H9 (cell line): ENCODE measurements around the gene ZNF836. TPM values are rescaled to one million over a fixed set of nuclear protein-coding genes. Genes with fewer than 3 reads are reported as not detected.
A peak's percentile ranks its signal among the peaks of the same experiment; 100 is the strongest.

Experiments used
- DNase-seq: peaks from one replicate; pipeline ENCODE4 v3.0.0-alpha.2; 2017
- H2AFZ ChIP-seq: one replicate; pipeline ENCODE4 v1.6.1; 2013; ENCODE audit warnings: mild to moderate bottlenecking, low read length, control low read depth, moderate library complexity
- H2AK5ac ChIP-seq: 2 replicates; pipeline ENCODE4 v1.6.1; 2013; ENCODE audit warnings: low read length, control low read depth, mixed read lengths; ENCODE audit not compliant: insufficient read length
- H2BK120ac ChIP-seq: one replicate; pipeline ENCODE4 v1.6.1; 2013; ENCODE audit warnings: low read depth, mild to moderate bottlenecking, low read length, control low read depth, inconsistent platforms; ENCODE audit not compliant: poor library complexity, severe bottlenecking
- H2BK12ac ChIP-seq: 2 replicates; pipeline ENCODE4 v1.6.1; 2013; ENCODE audit warnings: low read length, control low read depth, mixed read lengths, low read depth; ENCODE audit not compliant: insufficient read length
- H2BK15ac ChIP-seq: 2 replicates; pipeline ENCODE4 v1.6.1; 2013; ENCODE audit warnings: low read depth, low read length, control low read depth
- H2BK20ac ChIP-seq: one replicate; pipeline ENCODE4 v1.6.1; 2013; ENCODE audit warnings: low read depth, mild to moderate bottlenecking, low read length, control low read depth, inconsistent platforms; ENCODE audit not compliant: poor library complexity, severe bottlenecking
- H2BK5ac ChIP-seq: 2 replicates; pipeline ENCODE4 v1.6.1; 2013; ENCODE audit warnings: low read length, control low read depth, mixed read lengths; ENCODE audit not compliant: insufficient read length
- H3K14ac ChIP-seq: 2 replicates; pipeline ENCODE4 v1.6.1; 2013; ENCODE audit warnings: low read length, control low read depth; ENCODE audit not compliant: insufficient read depth
- H3K18ac ChIP-seq: 2 replicates; pipeline ENCODE4 v1.6.1; 2013; ENCODE audit warnings: low read depth, mild to moderate bottlenecking, mixed read lengths, low read length, control low read depth; ENCODE audit not compliant: insufficient read length
- H3K23ac ChIP-seq: 2 replicates; pipeline ENCODE4 v1.6.1; 2013; ENCODE audit warnings: low read length, control low read depth, mixed read lengths, low read depth; ENCODE audit not compliant: insufficient read length
- H3K23me2 ChIP-seq: 2 replicates; pipeline ENCODE4 v1.6.1; 2013; ENCODE audit warnings: low read depth, mild to moderate bottlenecking, mixed read lengths, low read length, control low read depth; ENCODE audit not compliant: insufficient read length, poor library complexity, severe bottlenecking
- H3K27ac ChIP-seq: 2 replicates; pipeline ENCODE4 v1.5.1; 2013; ENCODE audit warnings: low read length, control low read depth, mixed read lengths, low read depth; ENCODE audit not compliant: insufficient read length
- H3K27me3 ChIP-seq: 2 replicates; pipeline ENCODE4 v1.6.1; 2013; ENCODE audit warnings: low read length, control low read depth, inconsistent platforms; ENCODE audit not compliant: insufficient read depth
- H3K4ac ChIP-seq: 2 replicates; pipeline ENCODE4 v1.6.1; 2013; ENCODE audit warnings: low read depth, mild to moderate bottlenecking, control low read depth, inconsistent platforms, low read length, moderate library complexity
- H3K4me1 ChIP-seq: 2 replicates; pipeline ENCODE4 v1.6.1; 2013; ENCODE audit warnings: low read length, control low read depth, inconsistent platforms; ENCODE audit not compliant: insufficient read depth
- H3K4me2 ChIP-seq: 2 replicates; pipeline ENCODE4 v1.6.1; 2013; ENCODE audit warnings: low read length, control low read depth, mixed read lengths; ENCODE audit not compliant: insufficient read length, insufficient read depth
- H3K56ac ChIP-seq: 2 replicates; pipeline ENCODE4 v1.6.1; 2013; ENCODE audit warnings: low read depth, mild to moderate bottlenecking, mixed read lengths, low read length, control low read depth; ENCODE audit not compliant: insufficient read length
- H3K79me1 ChIP-seq: 2 replicates; pipeline ENCODE4 v1.6.1; 2013; ENCODE audit warnings: low read depth, mild to moderate bottlenecking, moderate library complexity, low read length, control low read depth, inconsistent platforms; ENCODE audit not compliant: insufficient read depth, poor library complexity, severe bottlenecking
- H3K79me2 ChIP-seq: 2 replicates; pipeline ENCODE4 v1.6.1; 2013; ENCODE audit warnings: low read length, control low read depth, inconsistent platforms; ENCODE audit not compliant: insufficient read depth
- H3K9ac ChIP-seq: 2 replicates; pipeline ENCODE4 v1.6.1; 2013; ENCODE audit warnings: low read length, control low read depth, mixed read lengths; ENCODE audit not compliant: insufficient read length; ENCODE audit errors: extremely low read depth
- H3K9me3 ChIP-seq: one replicate; pipeline ENCODE4 v1.6.1; 2013; ENCODE audit warnings: low read depth, low read length, inconsistent platforms; ENCODE audit not compliant: control insufficient read depth
- H3T11ph ChIP-seq: one replicate; pipeline ENCODE4 v1.6.1; 2013; ENCODE audit warnings: mild to moderate bottlenecking, low read length, control low read depth, inconsistent platforms
- H4K20me1 ChIP-seq: one replicate; pipeline ENCODE4 v1.6.1; 2013; ENCODE audit not compliant: control insufficient read depth, insufficient read length, insufficient read depth
- H4K5ac ChIP-seq: 2 replicates; pipeline ENCODE4 v1.6.1; 2013; ENCODE audit warnings: low read depth, mild to moderate bottlenecking, mixed read lengths, low read length, control low read depth; ENCODE audit not compliant: insufficient read length
- H4K8ac ChIP-seq: replicated peaks from 2 replicates; pipeline ENCODE4 v1.6.1; 2013; ENCODE audit warnings: low read length, control low read depth, mixed read lengths, low read depth; ENCODE audit not compliant: insufficient read length
- H4K91ac ChIP-seq: 2 replicates; pipeline ENCODE4 v1.6.1; 2013; ENCODE audit warnings: low read depth, mild to moderate bottlenecking, moderate library complexity, mixed read lengths, low read length, control low read depth; ENCODE audit not compliant: insufficient read length
- H3K27ac Mint-ChIP-seq, 3 experiments: 2 replicates in 2 of 3; 3 replicates in 1 of 3; pipeline ENCODE4 v1.8.0; 2020 to 2021; ENCODE audit warnings: mixed read lengths in 3 of 3, mild to moderate bottlenecking in 1 of 3, moderate library complexity in 1 of 3
- H3K27me3 Mint-ChIP-seq: 2 replicates; pipeline ENCODE4 v1.8.0; 2021; ENCODE audit warnings: low read depth, mild to moderate bottlenecking, moderate library complexity, mixed read lengths
- H3K36me3 Mint-ChIP-seq, 3 experiments: 2 replicates in 2 of 3; 3 replicates in 1 of 3; pipeline ENCODE4 v1.8.0; 2020 to 2021; ENCODE audit warnings: low read depth in 3 of 3, mixed read lengths in 3 of 3; ENCODE audit not compliant: insufficient read depth in 1 of 3
- H3K4me1 Mint-ChIP-seq, 2 experiments: 2 replicates each; pipeline ENCODE4 v1.8.0; 2020; ENCODE audit warnings: mixed read lengths in 2 of 2
- H3K4me3 Mint-ChIP-seq, 2 experiments: 2 replicates in 1 of 2; 3 replicates in 1 of 2; pipeline ENCODE4 v1.8.0; 2020 to 2021; ENCODE audit warnings: mild to moderate bottlenecking in 2 of 2, mixed read lengths in 2 of 2, moderate library complexity in 1 of 2
- H3K9me3 Mint-ChIP-seq, 2 experiments: 2 replicates in 1 of 2; 3 replicates in 1 of 2; pipeline ENCODE4 v1.8.0; 2020; ENCODE audit warnings: mild to moderate bottlenecking in 2 of 2, mixed read lengths in 2 of 2, moderate library complexity in 1 of 2
- CTCF ChIP-seq: fragments of 200-600 bp; sonication (generic); conservative IDR thresholded peaks from 3 replicates; pipeline ENCODE4 v1.8.0; 2021; ENCODE audit warnings: antibody characterized with exemption, mild to moderate bottlenecking
- WGBS: extraction: QIAGEN DNeasy Blood & Tissue Kit; methylation state at CpG from one replicate; pipeline ENCODE4 v1.1.7; 2013; ENCODE audit warnings: missing lambda C conversion rate, low lambda C conversion rate, mixed read lengths; ENCODE audit not compliant: insufficient read length; ENCODE audit errors: extremely low coverage; 5-methylcytosine and 5-hydroxymethylcytosine counted together
- total RNA-seq: library from RNA; stranded (reverse); gene quantifications from 2 replicates; pipeline ENCODE4 v1.2.1, GENCODE V29; 2021

Gene ZNF836
- total RNA-seq, 1 experiment from 2014 or later = 17.4 TPM

- Histone ChIP-seq H2AK5ac (no peak overlapping the region), H3K14ac (no peak overlapping the region), H2BK20ac (no peak overlapping the region), H3K4ac (no peak overlapping the region), H3K4me2 (no peak overlapping the region), H3K27ac (no peak overlapping the region), H4K5ac (no peak overlapping the region), H3K9ac (no peak overlapping the region), H2BK15ac (no peak overlapping the region), H3K4me1 (peaks cover 2% of the 10 kb centered on the region; the same call in 1 of the 2 replicates), H3T11ph (no peak overlapping the region), H3K27me3 (no peaks in the 10 kb centered on the region), H3K56ac (no peak overlapping the region), H4K8ac (no peak overlapping the region), H3K23ac (no peak overlapping the region), H2BK5ac (no peak overlapping the region), H3K79me1 (no peaks in the 10 kb centered on the region), H4K20me1 (no peaks in the 10 kb centered on the region), H3K9me3 (no peaks in the 10 kb centered on the region), H3K18ac (no peak overlapping the region), H2BK120ac (no peak overlapping the region), H4K91ac (no peak overlapping the region), H2BK12ac (no peak overlapping the region), H2AFZ (no peak overlapping the region), H3K23me2 (no peaks in the 10 kb centered on the region), H3K79me2 (no peaks in the 10 kb centered on the region)
- Mint-ChIP-seq H3K4me3 (no peak overlapping the region; a peak in 1 of 5 replicates), H3K36me3 (0 out of 7 replicates have a peak, but pooled peaks cover 0 to 6% (median 0%) of the 10 kb centered on the region in 3 experiments), H3K27me3 (no peaks in the 10 kb centered on the region; the same call in none of the 2 replicates), H3K27ac (peak overlapping the region in 2 of 3 experiments; percentile 16 to 33; a peak in 1 of 7 replicates), H3K4me1 (peaks cover 13 to 18% of the 10 kb centered on the region in 2 experiments), H3K9me3 (peaks cover 4 to 9% of the 10 kb centered on the region in 2 experiments; a peak in 3 of 5 replicates)
- TF ChIP-seq CTCF = no peak
- no CpG with 5 or more reads among the region's 10 CpGs for WGBS
- no peak for DNase-seq
Observed at GRCh38 chr19:52176574-52176973, 5.2 kb upstream of the ZNF836 start.
